NCI-H1436 (cell line): ENCODE measurements around the gene BEND5.

ENCODE experiments used
- DNase-seq: peaks from one replicate; lab custom pipeline; 2025; lab: John Stamatoyannopoulos, UW

Gene BEND5

GRCh38 chr1:48765335-48765734, 11.4 kb downstream of the BEND5 start:
- no peak for DNase-seq

- DNase-seq: no peak
Observed at GRCh38 chr1:48761986-48762385, 14.7 kb downstream of the BEND5 start.

GRCh38 chr1:48761411-48761810, 15.3 kb downstream of the BEND5 start:
- no peak for DNase-seq

GRCh38 chr1:48760857-48761256, 15.8 kb downstream of the BEND5 start:
- DNase-seq: no peak

- DNase-seq: no peak
Observed at GRCh38 chr1:48758976-48759375, 17.7 kb downstream of the BEND5 start.

GRCh38 chr1:48757363-48757762, 19.3 kb downstream of the BEND5 start:
- DNase-seq: no peak

GRCh38 chr1:48756683-48757316, 19.9 kb downstream of the BEND5 start:
- DNase-seq: no peak

- no peak for DNase-seq
Observed at GRCh38 chr1:48753293-48753692, 23.4 kb downstream of the BEND5 start.

GRCh38 chr1:48750109-48750508, 26.6 kb downstream of the BEND5 start:
- no peak for DNase-seq

- DNase-seq: no peak
Observed at GRCh38 chr1:48749068-48749467, 27.6 kb downstream of the BEND5 start.

- peak; percentile 31 for DNase-seq
Observed at GRCh38 chr1:48746906-48747305, 29.8 kb downstream of the BEND5 start.

- no peak for DNase-seq
Observed at GRCh38 chr1:48744032-48744431, 32.7 kb downstream of the BEND5 start.

GRCh38 chr1:48743480-48743879, 33.2 kb downstream of the BEND5 start:
- no peak for DNase-seq

- no peak for DNase-seq
Observed at GRCh38 chr1:48741380-48741779, 35.3 kb downstream of the BEND5 start.

GRCh38 chr1:48740621-48741020, 36.1 kb downstream of the BEND5 start:
- no peak for DNase-seq

- DNase-seq: no peak
Observed at GRCh38 chr1:48739091-48739490, 37.6 kb downstream of the BEND5 start.

GRCh38 chr1:48738356-48738755, 38.3 kb downstream of the BEND5 start:
- no peak for DNase-seq

- no peak for DNase-seq
Observed at GRCh38 chr1:48735796-48736195, 40.9 kb downstream of the BEND5 start.

GRCh38 chr1:48730164-48730910, 46.4 kb downstream of the BEND5 start:
- DNase-seq: no peak

GRCh38 chr1:48728584-48728983, 48.1 kb downstream of the BEND5 start:
- no peak for DNase-seq

GRCh38 chr1:48726557-48727215, 50.0 kb downstream of the BEND5 start:
- DNase-seq: no peak

GRCh38 chr1:48726139-48726538, 50.6 kb downstream of the BEND5 start:
- DNase-seq: no peak

GRCh38 chr1:48725341-48726046, 51.2 kb downstream of the BEND5 start:
- no peak for DNase-seq
